ENCODE measurements around the gene CRELD1. TPM values are rescaled to one million over a fixed set of nuclear protein-coding genes. Genes with fewer than 3 reads are reported as not detected.
A peak's percentile ranks its signal among the peaks of the same experiment; 100 is the strongest.

CRELD1 gene
- total and polyA plus RNA-seq, 9 of the 15 experiments (the other 6 are each of a cell fraction or from before 2014, with no cell fraction given): 3.3 to 25.8 (median 16.5) TPM

DNA sequence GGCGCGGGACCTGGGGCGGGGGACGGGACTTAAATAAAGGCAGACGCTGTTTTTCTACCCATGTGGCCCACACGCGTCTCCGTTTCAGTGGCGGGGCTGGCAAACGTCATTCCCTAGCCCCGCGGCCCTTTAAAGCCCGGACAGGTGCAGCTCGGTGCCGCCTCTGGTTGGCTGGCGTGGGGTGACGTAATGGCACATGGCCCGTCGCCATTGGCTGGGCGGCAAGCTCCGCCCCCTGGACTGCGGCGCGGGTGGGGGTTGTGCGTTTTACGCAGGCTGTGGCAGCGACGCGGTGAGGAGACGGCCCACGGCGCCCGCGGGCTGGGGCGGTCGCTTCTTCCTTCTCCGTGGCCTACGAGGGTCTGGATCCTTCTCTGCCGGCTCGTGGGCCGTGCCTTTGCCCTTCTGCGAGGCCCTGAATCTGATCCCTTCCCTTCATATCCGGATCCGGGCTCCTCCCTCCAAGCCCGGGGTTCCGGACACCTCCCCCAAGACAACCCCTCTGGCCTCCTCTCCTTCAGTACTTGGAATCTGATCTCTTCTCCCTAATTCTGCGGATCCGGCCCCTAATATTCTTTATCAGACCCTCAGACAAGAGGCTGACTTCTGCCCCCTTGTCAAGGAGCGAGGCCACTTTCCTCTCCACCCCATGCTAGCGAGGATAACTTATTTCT lies at the start of gene CRELD1 (continued):
- TF ChIP-seq ZNF75A (CRISPR knock-in tag; IDR thresholded peaks at IDR 0.05) (no peak), TCF7 (IDR thresholded peaks at IDR 0.05; ENCODE audit: borderline replicate concordance) (no peak), TCFL5 (CRISPR knock-in tag; conservative IDR thresholded peaks at IDR 0.05) (no peak), XRCC4 (IDR thresholded peaks at IDR 0.05; ENCODE audit: extremely low read depth, insufficient read depth, insufficient read length) (no peak), BRD4 (IDR thresholded peaks at IDR 0.05) (no peak), NELFE (IDR thresholded peaks at IDR 0.05; ENCODE audit: insufficient read depth, insufficient read length) (no peak), SMARCA5 (IDR thresholded peaks at IDR 0.05) (no peak)
- TF ChIP-seq, protein P1, sequence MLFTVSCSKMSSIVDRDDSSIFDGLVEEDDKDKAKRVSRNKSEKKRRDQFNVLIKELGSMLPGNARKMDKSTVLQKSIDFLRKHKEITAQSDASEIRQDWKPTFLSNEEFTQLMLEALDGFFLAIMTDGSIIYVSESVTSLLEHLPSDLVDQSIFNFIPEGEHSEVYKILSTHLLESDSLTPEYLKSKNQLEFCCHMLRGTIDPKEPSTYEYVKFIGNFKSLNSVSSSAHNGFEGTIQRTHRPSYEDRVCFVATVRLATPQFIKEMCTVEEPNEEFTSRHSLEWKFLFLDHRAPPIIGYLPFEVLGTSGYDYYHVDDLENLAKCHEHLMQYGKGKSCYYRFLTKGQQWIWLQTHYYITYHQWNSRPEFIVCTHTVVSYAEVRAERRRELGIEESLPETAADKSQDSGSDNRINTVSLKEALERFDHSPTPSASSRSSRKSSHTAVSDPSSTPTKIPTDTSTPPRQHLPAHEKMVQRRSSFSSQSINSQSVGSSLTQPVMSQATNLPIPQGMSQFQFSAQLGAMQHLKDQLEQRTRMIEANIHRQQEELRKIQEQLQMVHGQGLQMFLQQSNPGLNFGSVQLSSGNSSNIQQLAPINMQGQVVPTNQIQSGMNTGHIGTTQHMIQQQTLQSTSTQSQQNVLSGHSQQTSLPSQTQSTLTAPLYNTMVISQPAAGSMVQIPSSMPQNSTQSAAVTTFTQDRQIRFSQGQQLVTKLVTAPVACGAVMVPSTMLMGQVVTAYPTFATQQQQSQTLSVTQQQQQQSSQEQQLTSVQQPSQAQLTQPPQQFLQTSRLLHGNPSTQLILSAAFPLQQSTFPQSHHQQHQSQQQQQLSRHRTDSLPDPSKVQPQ (CRISPR knock-in tag; IDR thresholded peaks at IDR 0.05; ENCODE audit: borderline replicate concordance): no peak
- TF ChIP-seq, protein P2, sequence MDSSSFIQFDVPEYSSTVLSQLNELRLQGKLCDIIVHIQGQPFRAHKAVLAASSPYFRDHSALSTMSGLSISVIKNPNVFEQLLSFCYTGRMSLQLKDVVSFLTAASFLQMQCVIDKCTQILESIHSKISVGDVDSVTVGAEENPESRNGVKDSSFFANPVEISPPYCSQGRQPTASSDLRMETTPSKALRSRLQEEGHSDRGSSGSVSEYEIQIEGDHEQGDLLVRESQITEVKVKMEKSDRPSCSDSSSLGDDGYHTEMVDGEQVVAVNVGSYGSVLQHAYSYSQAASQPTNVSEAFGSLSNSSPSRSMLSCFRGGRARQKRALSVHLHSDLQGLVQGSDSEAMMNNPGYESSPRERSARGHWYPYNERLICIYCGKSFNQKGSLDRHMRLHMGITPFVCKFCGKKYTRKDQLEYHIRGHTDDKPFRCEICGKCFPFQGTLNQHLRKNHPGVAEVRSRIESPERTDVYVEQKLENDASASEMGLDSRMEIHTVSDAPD (CRISPR knock-in tag; IDR thresholded peaks at IDR 0.05): no peak
- TF ChIP-seq, protein P3, sequence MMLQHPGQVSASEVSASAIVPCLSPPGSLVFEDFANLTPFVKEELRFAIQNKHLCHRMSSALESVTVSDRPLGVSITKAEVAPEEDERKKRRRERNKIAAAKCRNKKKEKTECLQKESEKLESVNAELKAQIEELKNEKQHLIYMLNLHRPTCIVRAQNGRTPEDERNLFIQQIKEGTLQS (IDR thresholded peaks at IDR 0.05): peak; percentile 99
- TF ChIP-seq, protein P3 (CRISPR knock-in tag; conservative IDR thresholded peaks at IDR 0.05): no peak
- TF ChIP-seq, protein P4, sequence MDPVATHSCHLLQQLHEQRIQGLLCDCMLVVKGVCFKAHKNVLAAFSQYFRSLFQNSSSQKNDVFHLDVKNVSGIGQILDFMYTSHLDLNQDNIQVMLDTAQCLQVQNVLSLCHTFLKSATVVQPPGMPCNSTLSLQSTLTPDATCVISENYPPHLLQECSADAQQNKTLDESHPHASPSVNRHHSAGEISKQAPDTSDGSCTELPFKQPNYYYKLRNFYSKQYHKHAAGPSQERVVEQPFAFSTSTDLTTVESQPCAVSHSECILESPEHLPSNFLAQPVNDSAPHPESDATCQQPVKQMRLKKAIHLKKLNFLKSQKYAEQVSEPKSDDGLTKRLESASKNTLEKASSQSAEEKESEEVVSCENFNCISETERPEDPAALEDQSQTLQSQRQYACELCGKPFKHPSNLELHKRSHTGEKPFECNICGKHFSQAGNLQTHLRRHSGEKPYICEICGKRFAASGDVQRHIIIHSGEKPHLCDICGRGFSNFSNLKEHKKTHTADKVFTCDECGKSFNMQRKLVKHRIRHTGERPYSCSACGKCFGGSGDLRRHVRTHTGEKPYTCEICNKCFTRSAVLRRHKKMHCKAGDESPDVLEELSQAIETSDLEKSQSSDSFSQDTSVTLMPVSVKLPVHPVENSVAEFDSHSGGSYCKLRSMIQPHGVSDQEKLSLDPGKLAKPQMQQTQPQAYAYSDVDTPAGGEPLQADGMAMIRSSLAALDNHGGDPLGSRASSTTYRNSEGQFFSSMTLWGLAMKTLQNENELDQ (CRISPR knock-in tag; IDR thresholded peaks at IDR 0.05; ENCODE audit: borderline replicate concordance): no peak
- TF ChIP-seq, protein P5, sequence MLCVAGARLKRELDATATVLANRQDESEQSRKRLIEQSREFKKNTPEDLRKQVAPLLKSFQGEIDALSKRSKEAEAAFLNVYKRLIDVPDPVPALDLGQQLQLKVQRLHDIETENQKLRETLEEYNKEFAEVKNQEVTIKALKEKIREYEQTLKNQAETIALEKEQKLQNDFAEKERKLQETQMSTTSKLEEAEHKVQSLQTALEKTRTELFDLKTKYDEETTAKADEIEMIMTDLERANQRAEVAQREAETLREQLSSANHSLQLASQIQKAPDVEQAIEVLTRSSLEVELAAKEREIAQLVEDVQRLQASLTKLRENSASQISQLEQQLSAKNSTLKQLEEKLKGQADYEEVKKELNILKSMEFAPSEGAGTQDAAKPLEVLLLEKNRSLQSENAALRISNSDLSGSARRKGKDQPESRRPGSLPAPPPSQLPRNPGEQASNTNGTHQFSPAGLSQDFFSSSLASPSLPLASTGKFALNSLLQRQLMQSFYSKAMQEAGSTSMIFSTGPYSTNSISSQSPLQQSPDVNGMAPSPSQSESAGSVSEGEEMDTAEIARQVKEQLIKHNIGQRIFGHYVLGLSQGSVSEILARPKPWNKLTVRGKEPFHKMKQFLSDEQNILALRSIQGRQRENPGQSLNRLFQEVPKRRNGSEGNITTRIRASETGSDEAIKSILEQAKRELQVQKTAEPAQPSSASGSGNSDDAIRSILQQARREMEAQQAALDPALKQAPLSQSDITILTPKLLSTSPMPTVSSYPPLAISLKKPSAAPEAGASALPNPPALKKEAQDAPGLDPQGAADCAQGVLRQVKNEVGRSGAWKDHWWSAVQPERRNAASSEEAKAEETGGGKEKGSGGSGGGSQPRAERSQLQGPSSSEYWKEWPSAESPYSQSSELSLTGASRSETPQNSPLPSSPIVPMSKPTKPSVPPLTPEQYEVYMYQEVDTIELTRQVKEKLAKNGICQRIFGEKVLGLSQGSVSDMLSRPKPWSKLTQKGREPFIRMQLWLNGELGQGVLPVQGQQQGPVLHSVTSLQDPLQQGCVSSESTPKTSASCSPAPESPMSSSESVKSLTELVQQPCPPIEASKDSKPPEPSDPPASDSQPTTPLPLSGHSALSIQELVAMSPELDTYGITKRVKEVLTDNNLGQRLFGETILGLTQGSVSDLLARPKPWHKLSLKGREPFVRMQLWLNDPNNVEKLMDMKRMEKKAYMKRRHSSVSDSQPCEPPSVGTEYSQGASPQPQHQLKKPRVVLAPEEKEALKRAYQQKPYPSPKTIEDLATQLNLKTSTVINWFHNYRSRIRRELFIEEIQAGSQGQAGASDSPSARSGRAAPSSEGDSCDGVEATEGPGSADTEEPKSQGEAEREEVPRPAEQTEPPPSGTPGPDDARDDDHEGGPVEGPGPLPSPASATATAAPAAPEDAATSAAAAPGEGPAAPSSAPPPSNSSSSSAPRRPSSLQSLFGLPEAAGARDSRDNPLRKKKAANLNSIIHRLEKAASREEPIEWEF (CRISPR knock-in tag; IDR thresholded peaks at IDR 0.05): no peak
